Measurements from ENCODE around the gene DDX1. TPM values are rescaled to one million over a fixed set of nuclear protein-coding genes. Genes with fewer than 3 reads are reported as not detected.
A peak's percentile ranks its signal among the peaks of the same experiment; 100 is the strongest.
"Not testable (repeated sequence)": the region's sequence is repeated elsewhere in the genome, so short reads cannot be mapped to it uniquely, and the experiment has no call there.

DDX1 gene
- 68.6 TPM for total RNA-seq
- long read RNA-seq, transcript DDX1-201 (26 exons, 2,739 nt): major isoform, 96 of 107 reads
- long read RNA-seq, partial matches to known transcripts: 5 of 107 reads
- long read RNA-seq, other reads (novel, unspliced or antisense): 6 of 107 reads

DNA sequence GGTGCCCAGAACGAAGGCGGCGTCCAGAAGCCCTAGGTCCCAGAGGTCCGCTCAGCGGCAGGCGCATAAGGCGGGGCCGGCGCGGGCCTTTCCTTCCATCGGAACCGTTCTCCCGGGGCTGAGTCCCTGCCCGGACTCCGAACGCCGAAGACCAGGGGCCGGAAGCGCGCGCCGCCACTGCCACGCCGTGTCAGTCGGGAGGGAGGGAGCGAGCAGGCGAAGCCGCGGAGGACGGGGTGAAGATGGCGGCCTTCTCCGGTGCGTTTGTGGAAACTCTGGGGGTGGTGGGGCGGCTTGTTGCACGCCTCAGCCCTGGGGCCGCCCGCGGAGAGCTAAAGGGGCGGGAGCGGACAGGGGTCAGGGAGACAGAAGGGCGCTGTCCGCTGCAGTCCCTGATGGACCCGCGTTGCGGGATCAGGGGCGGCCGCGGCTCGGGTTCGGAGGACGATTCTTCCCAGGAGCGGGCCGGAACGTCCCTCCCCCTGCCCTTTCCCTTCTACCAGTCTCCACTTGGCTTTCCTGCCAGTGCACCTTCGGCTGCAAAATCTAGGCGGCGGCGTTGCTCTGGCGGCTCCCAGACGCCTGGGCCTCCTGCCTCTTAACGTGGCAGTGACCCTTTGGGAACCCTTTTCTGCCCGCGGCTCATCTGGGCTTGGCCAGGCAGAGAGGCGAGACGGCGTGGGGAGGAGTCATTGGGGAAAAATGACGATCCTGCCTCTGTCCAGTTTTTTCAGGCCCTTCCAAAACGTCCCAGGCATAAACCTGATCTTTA is at the start of gene DDX1:
Gene DDX1 (plus strand): TSS at position 177 of the 772 bp plus-strand sequence. CDS start 66 bp downstream, at position 243.
- peak; percentile 99 for ATAC-seq
- Histone ChIP-seq H3K9me3 (no peaks in the 10 kb centered on the region), H3K4me3 (peak within 1 kb of the TSS; percentile 93), H3K36me3 (peaks cover 20% of the 10 kb centered on the region), H3K4me1 (peaks cover 15% of the 10 kb centered on the region), H3K27me3 (no peaks in the 10 kb centered on the region), H3K27ac (peak within 1 kb of the TSS; percentile 95)
- intact Hi-C loops (cut with DNase I): no loop called here
- DNase-seq: peak; percentile 94
- TF ChIP-seq, protein P1, sequence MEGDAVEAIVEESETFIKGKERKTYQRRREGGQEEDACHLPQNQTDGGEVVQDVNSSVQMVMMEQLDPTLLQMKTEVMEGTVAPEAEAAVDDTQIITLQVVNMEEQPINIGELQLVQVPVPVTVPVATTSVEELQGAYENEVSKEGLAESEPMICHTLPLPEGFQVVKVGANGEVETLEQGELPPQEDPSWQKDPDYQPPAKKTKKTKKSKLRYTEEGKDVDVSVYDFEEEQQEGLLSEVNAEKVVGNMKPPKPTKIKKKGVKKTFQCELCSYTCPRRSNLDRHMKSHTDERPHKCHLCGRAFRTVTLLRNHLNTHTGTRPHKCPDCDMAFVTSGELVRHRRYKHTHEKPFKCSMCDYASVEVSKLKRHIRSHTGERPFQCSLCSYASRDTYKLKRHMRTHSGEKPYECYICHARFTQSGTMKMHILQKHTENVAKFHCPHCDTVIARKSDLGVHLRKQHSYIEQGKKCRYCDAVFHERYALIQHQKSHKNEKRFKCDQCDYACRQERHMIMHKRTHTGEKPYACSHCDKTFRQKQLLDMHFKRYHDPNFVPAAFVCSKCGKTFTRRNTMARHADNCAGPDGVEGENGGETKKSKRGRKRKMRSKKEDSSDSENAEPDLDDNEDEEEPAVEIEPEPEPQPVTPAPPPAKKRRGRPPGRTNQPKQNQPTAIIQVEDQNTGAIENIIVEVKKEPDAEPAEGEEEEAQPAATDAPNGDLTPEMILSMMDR (IDR thresholded peaks at IDR 0.05): no peak

DNA sequence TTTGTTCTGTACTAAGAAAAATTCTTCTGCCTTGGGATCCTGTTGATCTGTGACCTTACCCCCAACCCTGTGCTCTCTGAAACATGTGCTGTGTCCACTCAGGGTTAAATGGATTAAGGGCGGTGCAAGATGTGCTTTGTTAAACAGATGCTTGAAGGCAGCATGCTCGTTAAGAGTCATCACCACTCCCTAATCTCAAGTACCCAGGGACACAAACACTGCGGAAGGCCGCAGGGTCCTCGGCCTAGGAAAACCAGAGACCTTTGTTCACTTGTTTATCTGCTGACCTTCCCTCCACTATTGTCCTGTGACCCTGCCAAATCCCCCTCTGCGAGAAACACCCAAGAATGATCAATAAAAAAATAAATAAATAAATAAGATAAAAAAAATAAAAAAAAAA is 49.4 kb upstream of the DDX1 start:
- DNase-seq; H3K9me3 ChIP-seq; H3K27ac ChIP-seq; ATAC-seq; H3K27me3 ChIP-seq; H3K4me3 ChIP-seq; H3K4me1 ChIP-seq; intact Hi-C loops (cut with DNase I); H3K36me3 ChIP-seq: not testable (repeated sequence)

DNA sequence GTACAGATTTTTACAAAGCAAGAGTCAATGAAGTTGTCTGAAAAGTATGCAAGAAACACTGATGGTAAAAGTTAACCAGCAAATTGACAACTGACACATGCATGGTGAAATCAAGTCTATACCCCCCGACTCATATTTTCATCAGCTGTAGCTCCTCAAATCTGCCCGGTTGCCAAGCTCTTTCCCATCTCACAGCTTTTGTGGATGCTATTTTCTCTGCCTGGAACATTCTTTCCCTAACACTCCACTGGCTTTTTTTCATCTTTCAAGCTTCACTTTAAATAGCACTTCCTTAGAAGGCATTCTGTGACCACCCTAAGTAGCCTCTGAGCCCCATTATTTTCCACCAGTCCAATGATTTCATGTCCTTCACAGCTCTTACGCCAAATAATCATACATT is 48.6 kb upstream of the DDX1 start:
- H3K36me3 ChIP-seq: peaks cover 4% of the 10 kb centered on the region
- intact Hi-C loops (cut with DNase I): no loop called here
- TF ChIP-seq, protein P1 (IDR thresholded peaks at IDR 0.05): no peak
- no peaks in the 10 kb centered on the region for H3K9me3 ChIP-seq
- ATAC-seq (no peak), DNase-seq (no peak)
- no peak overlapping the region for H3K27ac ChIP-seq
- no peaks in the 10 kb centered on the region for H3K27me3 ChIP-seq
- H3K4me1 ChIP-seq: no peaks in the 10 kb centered on the region
- H3K4me3 ChIP-seq: no peak overlapping the region

DNA sequence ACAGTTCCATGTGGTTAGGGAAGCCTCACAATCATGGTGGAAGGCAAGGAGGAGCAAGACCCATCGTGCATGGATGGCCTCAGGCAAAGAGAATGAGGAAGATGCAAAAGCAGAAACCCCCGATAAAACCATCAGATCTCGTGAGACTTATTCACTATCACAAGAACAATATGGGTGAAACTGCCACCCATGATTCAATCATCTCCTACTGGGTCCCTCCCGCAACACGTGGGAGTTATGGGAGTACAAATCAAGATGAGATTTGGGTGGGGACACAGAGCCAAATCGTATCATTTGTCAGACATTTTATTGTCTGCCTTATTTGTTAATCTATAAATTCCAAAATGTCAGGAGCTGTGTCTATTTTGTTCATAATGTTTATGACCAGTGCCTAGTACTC is 48.1 kb upstream of the DDX1 start:
- H3K4me3 ChIP-seq: no peak overlapping the region
- H3K27ac ChIP-seq: no peak overlapping the region
- ATAC-seq: no peak
- TF ChIP-seq, protein P1 (IDR thresholded peaks at IDR 0.05): no peak
- no peaks in the 10 kb centered on the region for H3K4me1 ChIP-seq
- no peaks in the 10 kb centered on the region for H3K27me3 ChIP-seq
- DNase-seq: no peak
- intact Hi-C loops (cut with DNase I): no loop called here
- H3K36me3 ChIP-seq: peaks cover 9% of the 10 kb centered on the region
- no peaks in the 10 kb centered on the region for H3K9me3 ChIP-seq

DNA sequence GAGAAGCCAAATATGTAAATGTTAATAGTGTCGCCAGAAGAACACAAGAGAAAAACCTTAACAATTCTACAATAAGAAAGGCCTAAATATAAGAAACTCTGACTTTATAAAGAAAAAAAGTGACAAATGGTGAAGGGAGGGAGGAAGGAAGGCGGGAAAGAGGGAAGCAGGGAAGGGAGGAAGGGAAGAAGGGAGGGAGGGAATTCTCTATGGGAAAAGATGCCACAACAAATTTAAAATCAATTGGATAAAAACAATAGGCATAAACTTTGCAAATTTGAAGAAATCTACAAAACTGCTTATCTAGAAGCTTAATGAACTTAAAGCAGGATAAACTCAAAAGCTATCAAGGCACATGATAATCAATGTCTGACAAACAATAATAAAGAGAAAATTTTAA is 47.4 kb upstream of the DDX1 start:
- Histone ChIP-seq H3K27me3 (no peaks in the 10 kb centered on the region), H3K36me3 (peaks cover 16% of the 10 kb centered on the region), H3K27ac (no peak overlapping the region), H3K9me3 (no peaks in the 10 kb centered on the region), H3K4me1 (no peaks in the 10 kb centered on the region), H3K4me3 (no peak overlapping the region)
- no peak for DNase-seq
- intact Hi-C loops (cut with DNase I): no loop called here
- ATAC-seq: no peak
- TF ChIP-seq, protein P1 (IDR thresholded peaks at IDR 0.05): no peak

DNA sequence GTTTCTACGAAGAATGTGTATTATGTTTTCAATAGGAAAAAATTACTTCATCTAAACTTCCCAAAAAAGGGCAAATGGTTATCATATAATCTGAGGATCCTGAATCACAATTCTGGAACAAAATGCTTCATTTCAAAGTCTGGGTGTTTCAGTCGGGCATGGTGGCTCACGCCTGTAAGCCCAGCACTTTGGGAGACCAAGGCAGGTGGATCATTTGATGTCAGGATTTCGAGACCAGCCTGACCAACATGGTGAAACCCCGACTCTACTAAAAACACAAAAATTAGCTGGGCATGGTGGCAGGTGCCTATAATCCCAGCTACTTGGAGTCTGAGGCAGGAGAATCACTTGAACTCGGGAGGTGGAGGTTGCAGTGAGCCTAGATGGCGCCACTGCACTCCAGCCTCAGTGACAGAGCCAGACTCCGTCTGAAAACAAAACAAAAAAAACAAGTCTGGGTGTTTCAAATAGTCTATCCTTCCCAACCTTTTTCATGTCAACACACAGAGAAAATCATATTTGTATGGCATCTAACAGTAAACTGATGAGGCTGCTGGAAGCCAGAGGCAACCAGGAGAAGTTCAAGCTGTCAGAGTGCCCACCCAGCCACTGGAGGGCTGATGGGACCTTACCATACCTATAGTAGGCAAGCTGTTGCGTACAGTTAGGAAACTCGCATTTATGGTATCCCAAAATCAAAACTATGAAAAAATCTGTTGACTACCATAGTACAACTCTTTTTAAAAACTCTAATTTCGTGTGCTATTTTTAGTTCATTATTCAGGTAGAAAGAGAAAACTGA is 45.2 kb upstream of the DDX1 start:
- Histone ChIP-seq H3K27ac (no peak overlapping the region), H3K4me3 (no peak overlapping the region), H3K27me3 (no peaks in the 10 kb centered on the region), H3K9me3 (no peaks in the 10 kb centered on the region), H3K36me3 (peaks cover 32% of the 10 kb centered on the region), H3K4me1 (no peaks in the 10 kb centered on the region)
- intact Hi-C loops (cut with DNase I): no loop called here
- ATAC-seq: no peak
- TF ChIP-seq, protein P1 (IDR thresholded peaks at IDR 0.05): no peak
- no peak for DNase-seq
